Transverse colon (tissue), 4 donors: Measurements from ENCODE around the gene SMAD5.

ENCODE experiments used
- EP300 ChIP-seq: sonication (generic); formaldehyde crosslinking; IDR thresholded peaks from one replicate; pipeline ENCODE4 v1.6.1; 2017; ENCODE audit warnings: antibody characterized with exemption, low read depth
- POLR2A ChIP-seq: fragments of 450-650 bp; IDR thresholded peaks from one replicate; pipeline ENCODE4 v1.6.1; 2016; ENCODE audit warnings: antibody characterized with exemption, mild to moderate bottlenecking, moderate library complexity
- POLR2AphosphoS5 ChIP-seq, 3 donors: sonication (generic); formaldehyde crosslinking; IDR thresholded peaks; one replicate each; pipeline ENCODE4 v1.6.1; 2016; ENCODE audit warnings: antibody characterized with exemption in 3 of 3
- TF ChIP-seq, protein P1 (sequence below), 5 experiments: fragments of 200-600 bp in 3 of 5; fragments of 450-650 bp in 2 of 5; sonication (generic) in 3 of 5; IDR thresholded peaks; 1 replicate in 2 of 5; 2 replicates in 3 of 5; pipeline ENCODE4 v1.5.1; 2016 to 2017; ENCODE audit warnings: antibody characterized with exemption in 5 of 5, inconsistent platforms in 3 of 5, mild to moderate bottlenecking in 2 of 5, moderate library complexity in 1 of 5

GRCh38 chr5:136212252-136212721 lies 79.6 kb downstream of the SMAD5 start:
- TF ChIP-seq, protein P1, sequence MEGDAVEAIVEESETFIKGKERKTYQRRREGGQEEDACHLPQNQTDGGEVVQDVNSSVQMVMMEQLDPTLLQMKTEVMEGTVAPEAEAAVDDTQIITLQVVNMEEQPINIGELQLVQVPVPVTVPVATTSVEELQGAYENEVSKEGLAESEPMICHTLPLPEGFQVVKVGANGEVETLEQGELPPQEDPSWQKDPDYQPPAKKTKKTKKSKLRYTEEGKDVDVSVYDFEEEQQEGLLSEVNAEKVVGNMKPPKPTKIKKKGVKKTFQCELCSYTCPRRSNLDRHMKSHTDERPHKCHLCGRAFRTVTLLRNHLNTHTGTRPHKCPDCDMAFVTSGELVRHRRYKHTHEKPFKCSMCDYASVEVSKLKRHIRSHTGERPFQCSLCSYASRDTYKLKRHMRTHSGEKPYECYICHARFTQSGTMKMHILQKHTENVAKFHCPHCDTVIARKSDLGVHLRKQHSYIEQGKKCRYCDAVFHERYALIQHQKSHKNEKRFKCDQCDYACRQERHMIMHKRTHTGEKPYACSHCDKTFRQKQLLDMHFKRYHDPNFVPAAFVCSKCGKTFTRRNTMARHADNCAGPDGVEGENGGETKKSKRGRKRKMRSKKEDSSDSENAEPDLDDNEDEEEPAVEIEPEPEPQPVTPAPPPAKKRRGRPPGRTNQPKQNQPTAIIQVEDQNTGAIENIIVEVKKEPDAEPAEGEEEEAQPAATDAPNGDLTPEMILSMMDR (IDR thresholded peaks at IDR 0.05): peak; percentile 83 to 90 (median 87)
- no peak for TF ChIP-seq POLR2AphosphoS5 (IDR thresholded peaks at IDR 0.05)
- TF ChIP-seq POLR2A: no peak
- no peak for TF ChIP-seq EP300
